Stomach (tissue), 9 donors: ENCODE results near the gene UBD. TPM values are rescaled to one million over a fixed set of nuclear protein-coding genes. Genes with fewer than 3 reads are reported as not detected.

Experiments
- DNase-seq, 2 donors: peaks; one replicate each; pipeline versions ENCODE4 v3.0.0 to v3.0.0-alpha.2; 2013 to 2019
- H3K27ac ChIP-seq, 5 donors: fragments of 200-600 bp in 4 of 5; sonication (generic) in 4 of 5; one replicate each; pipeline ENCODE4 v1.5.1; 2013 to 2019; ENCODE audit warnings: mild to moderate bottlenecking in 1 of 5, moderate library complexity in 1 of 5
- H3K27me3 ChIP-seq, 3 donors: fragments of 200-600 bp; sonication (generic); one replicate each; pipeline ENCODE4 v1.5.1; 2017 to 2019; ENCODE audit warnings: mixed run types in 1 of 3
- H3K36me3 ChIP-seq, 4 donors: fragments of 200-600 bp; sonication (generic); 1 replicate in 3 of 4; 2 replicates in 1 of 4; pipeline ENCODE4 v1.5.1; 2016 to 2019
- H3K4me1 ChIP-seq, 4 donors: fragments of 200-600 bp; sonication (generic); one replicate each; pipeline ENCODE4 v1.5.1; 2016 to 2019
- H3K4me3 ChIP-seq, 4 donors: fragments of 200-600 bp; sonication (generic) in 3 of 4; one replicate each; pipeline ENCODE4 v1.5.1; 2016 to 2019; ENCODE audit warnings: mild to moderate bottlenecking in 1 of 4
- H3K9me3 ChIP-seq, 4 donors: fragments of 200-600 bp; sonication (generic); one replicate each; pipeline ENCODE4 v1.5.1; 2016 to 2019
- CTCF ChIP-seq, 7 experiments: fragments of 450-650 bp in 4 of 7; fragments of 200-600 bp in 3 of 7; sonication (generic) in 3 of 7; IDR thresholded peaks; one replicate each; pipeline ENCODE4 v1.5.1; 2016 to 2019; ENCODE audit warnings: antibody characterized with exemption in 7 of 7, control low read depth in 2 of 7, mild to moderate bottlenecking in 1 of 7
- EP300 ChIP-seq: sonication (generic); formaldehyde crosslinking; IDR thresholded peaks from one replicate; pipeline ENCODE4 v1.6.1; 2017; ENCODE audit warnings: antibody characterized with exemption
- POLR2A ChIP-seq, 4 donors: fragments of 450-650 bp; IDR thresholded peaks; one replicate each; pipeline ENCODE4 v1.6.1; 2016; ENCODE audit warnings: antibody characterized with exemption in 4 of 4, control low read depth in 2 of 4, mild to moderate bottlenecking in 1 of 4, moderate library complexity in 1 of 4
- POLR2AphosphoS5 ChIP-seq, 3 donors: sonication (generic); formaldehyde crosslinking; IDR thresholded peaks; one replicate each; pipeline ENCODE4 v1.6.1; 2016; ENCODE audit warnings: antibody characterized with exemption in 3 of 3
- WGBS, 5 donors: extraction: QIAGEN DNeasy Blood & Tissue Kit in 3 of 5; methylation state at CpG; one replicate each; pipeline versions ENCODE4 v1.1.5 to v1.1.7; 2013 to 2018; 5-methylcytosine and 5-hydroxymethylcytosine counted together
- intact Hi-C: fragments of 100-400 bp; cut with DNase I; formaldehyde crosslinking; loops from one replicate; pipeline ENCODE4 v1.15.1; 2023; ENCODE audit warnings: low total_unique reads
- polyA plus RNA-seq, 3 donors: library from polyadenylated mRNA; stranded (reverse); fragments of 200-250 nt; gene quantifications; one replicate each; pipeline ENCODE4 v1.2.3, GENCODE V29; 2013
- total RNA-seq, 5 donors: library from RNA; depleted of rRNA; stranded (reverse); fragments of >200 nt; gene quantifications; one replicate each; pipeline versions ENCODE4 v1.1.0 to v1.2.3, GENCODE V29; 2014 to 2016
- donor health status: healthy with polysubstance abuse.
- donor health status: Bipolar disorder and iron deficiency.
- donor health status: healthy.

The UBD gene
- total and polyA plus RNA-seq, 8 donors: 4.0 to 65.8 (median 7.7) TPM; not detected in 3

DNA sequence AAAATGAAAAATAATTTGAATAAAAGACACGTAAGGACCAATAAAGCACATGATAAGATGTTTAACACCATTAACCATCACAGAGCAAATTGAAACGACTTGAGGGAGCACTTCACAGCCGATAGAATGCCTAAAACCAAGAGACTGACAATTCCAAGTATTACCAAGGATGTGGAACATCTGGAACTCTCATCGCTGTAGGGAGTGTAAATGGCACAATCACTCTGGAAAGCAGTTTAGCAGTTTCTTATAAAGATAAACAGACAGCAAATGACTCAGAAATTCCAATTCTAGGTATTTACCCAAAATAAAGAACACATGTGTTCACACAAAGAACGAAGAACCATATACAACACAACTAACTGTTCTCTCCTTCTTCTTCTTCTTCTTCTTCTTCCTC, 8.5 kb upstream of the UBD start:
- Histone ChIP-seq H3K36me3 (no peaks in the 10 kb centered on the region), H3K4me3 (no peak overlapping the region), H3K27me3 (peaks cover 0 to 24% (median 3%) of the 10 kb centered on the region in 3 donors), H3K4me1 (no peaks in the 10 kb centered on the region), H3K9me3 (no peaks in the 10 kb centered on the region), H3K27ac (no peak overlapping the region)
- WGBS, 5 donors: 52 to 63% (median 61%) methylated on average over 5 of the region's 5 CpGs
- TF ChIP-seq POLR2A (IDR thresholded peaks at IDR 0.05) (no peak), EP300 (no peak), POLR2AphosphoS5 (IDR thresholded peaks at IDR 0.05) (no peak), CTCF (IDR thresholded peaks at IDR 0.05) (no peak)
- intact Hi-C loops: no loop called here
- DNase-seq: no peak

GRCh38 chr6:29567541-29567940, 8.0 kb upstream of the UBD start:
- Histone ChIP-seq H3K9me3 (no peaks in the 10 kb centered on the region), H3K36me3 (no peaks in the 10 kb centered on the region), H3K4me3 (no peak overlapping the region), H3K27me3 (peaks cover 0 to 24% (median 3%) of the 10 kb centered on the region in 3 donors), H3K4me1 (no peaks in the 10 kb centered on the region), H3K27ac (no peak overlapping the region)
- intact Hi-C loops: no loop called here
- 31 to 37% (median 33%) methylated on average over 2 of the region's 2 CpGs for WGBS, 5 donors
- TF ChIP-seq POLR2A (IDR thresholded peaks at IDR 0.05): no peak
- TF ChIP-seq EP300: no peak
- TF ChIP-seq CTCF (IDR thresholded peaks at IDR 0.05): no peak
- no peak for TF ChIP-seq POLR2AphosphoS5 (IDR thresholded peaks at IDR 0.05)
- no peak for DNase-seq

DNA sequence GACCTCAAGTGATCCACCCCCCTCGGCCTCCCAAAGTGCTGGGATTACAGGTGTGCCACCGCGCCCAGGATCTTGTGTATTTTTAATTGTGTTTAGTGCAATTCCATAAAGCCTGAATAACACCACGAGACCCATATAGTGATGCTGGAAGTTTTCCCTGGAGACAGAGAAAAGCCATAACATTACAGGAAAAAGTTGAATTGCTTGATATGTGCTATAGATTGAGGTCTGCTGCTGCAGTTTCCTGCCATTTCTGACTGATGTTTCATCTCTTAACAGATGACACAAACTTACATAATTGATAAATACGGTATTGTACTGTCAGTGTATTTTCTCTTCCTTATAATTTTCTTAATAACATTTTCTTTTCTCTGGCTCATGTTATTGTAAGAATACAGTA, 7.3 kb upstream of the UBD start:
- DNase-seq: no peak
- no peak overlapping the region for H3K27ac ChIP-seq
- H3K4me1 ChIP-seq: no peaks in the 10 kb centered on the region
- intact Hi-C loops: no loop called here
- TF ChIP-seq POLR2A (IDR thresholded peaks at IDR 0.05) (no peak), CTCF (IDR thresholded peaks at IDR 0.05) (no peak), POLR2AphosphoS5 (IDR thresholded peaks at IDR 0.05) (no peak), EP300 (no peak)
- no peaks in the 10 kb centered on the region for H3K36me3 ChIP-seq
- WGBS, 5 donors: 72 to 81% (median 78%) methylated on average over 5 of the region's 5 CpGs
- H3K9me3 ChIP-seq: no peaks in the 10 kb centered on the region
- no peak overlapping the region for H3K4me3 ChIP-seq
- peaks cover 0 to 24% (median 3%) of the 10 kb centered on the region in 3 donors for H3K27me3 ChIP-seq

DNA sequence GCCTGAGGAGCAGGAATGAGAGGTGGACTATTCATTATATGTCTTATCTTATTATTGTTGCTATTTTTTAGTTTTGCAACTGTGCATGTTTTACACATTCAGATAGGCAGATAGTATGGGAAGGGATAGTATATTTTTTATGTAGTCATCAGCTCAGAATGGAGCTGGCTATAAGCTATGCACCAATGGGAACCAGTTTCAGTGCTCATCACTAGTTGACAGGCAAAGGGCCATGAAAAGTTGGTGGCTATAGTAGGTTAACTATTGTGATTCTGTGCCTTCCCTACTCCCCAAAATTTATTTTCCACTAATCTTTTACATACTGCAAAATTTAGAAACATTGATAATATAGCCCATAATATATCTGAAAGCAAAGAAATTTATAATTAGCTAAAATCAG, 5.3 kb upstream of the UBD start:
- Histone ChIP-seq H3K27me3 (peaks cover 0 to 34% (median 3%) of the 10 kb centered on the region in 3 donors), H3K27ac (no peak overlapping the region), H3K9me3 (no peaks in the 10 kb centered on the region), H3K4me3 (no peak overlapping the region), H3K4me1 (no peaks in the 10 kb centered on the region), H3K36me3 (no peaks in the 10 kb centered on the region)
- no peak for DNase-seq
- intact Hi-C loops: no loop called here
- TF ChIP-seq CTCF (IDR thresholded peaks at IDR 0.05) (no peak), POLR2AphosphoS5 (IDR thresholded peaks at IDR 0.05) (no peak), POLR2A (IDR thresholded peaks at IDR 0.05) (no peak), EP300 (no peak)
